HepG2 (cell line): ENCODE data around the gene RANBP2.

ENCODE experiments used
- EP300 ChIP-seq, 3 experiments: sonication (generic) in 1 of 3; formaldehyde crosslinking in 1 of 3; IDR thresholded peaks; 2 replicates each; pipeline versions ENCODE4 v1.5.1 to v1.6.1; 2011 to 2020; ENCODE audit warnings: low read depth in 2 of 3, low read length in 2 of 3, borderline replicate concordance in 1 of 3, improper control_type of control experiment in 1 of 3, mild to moderate bottlenecking in 1 of 3, missing genetic modification reagents in 1 of 3, moderate library complexity in 1 of 3
- ESRRA ChIP-seq: sonication (generic); formaldehyde crosslinking; IDR thresholded peaks from 2 replicates; pipeline ENCODE4 v1.5.1; 2020; ENCODE audit warnings: mild to moderate bottlenecking, low read depth, missing genetic modification reagents
- HNF4G ChIP-seq, 2 experiments: sonication (generic) in 1 of 2; formaldehyde crosslinking in 1 of 2; IDR thresholded peaks; 2 replicates each; pipeline versions ENCODE4 v1.4.0 to v1.6.1; 2011 to 2020; ENCODE audit warnings: borderline replicate concordance in 2 of 2, low read depth in 2 of 2, mild to moderate bottlenecking in 2 of 2, low read length in 1 of 2, missing genetic modification reagents in 1 of 2, moderate library complexity in 1 of 2
- MEF2D ChIP-seq: sonication (generic); formaldehyde crosslinking; IDR thresholded peaks from 2 replicates; pipeline ENCODE4 v1.5.1; 2020; ENCODE audit warnings: mild to moderate bottlenecking, missing genetic modification reagents
- POLR2AphosphoS5 ChIP-seq: IDR thresholded peaks from 2 replicates; pipeline ENCODE4 v1.6.1; 2012; ENCODE audit warnings: low read depth, low read length
- RELA ChIP-seq: sonication (generic); formaldehyde crosslinking; IDR thresholded peaks from 2 replicates; pipeline ENCODE4 v1.4.0; 2020; ENCODE audit warnings: missing genetic modification reagents
- RFX3 ChIP-seq: IDR thresholded peaks from 2 replicates; pipeline ENCODE4 v1.6.1; 2016; ENCODE audit warnings: missing biosample characterization, missing genetic modification reagents
- SP2 ChIP-seq: sonication (generic); formaldehyde crosslinking; IDR thresholded peaks from 2 replicates; pipeline ENCODE4 v1.5.1; 2020; ENCODE audit warnings: mild to moderate bottlenecking, missing genetic modification reagents
- SRSF9 ChIP-seq: fragments of 200-400 bp; formaldehyde crosslinking; IDR thresholded peaks from 2 replicates; pipeline ENCODE4 v1.6.1; 2018; ENCODE audit warnings: borderline replicate concordance, mild to moderate bottlenecking, low read depth, low read length; ENCODE audit not compliant: insufficient read depth, poor library complexity, severe bottlenecking
- YEATS4 ChIP-seq: sonication (generic); formaldehyde crosslinking; IDR thresholded peaks from 2 replicates; pipeline ENCODE4 v1.4.0; 2020; ENCODE audit warnings: missing genetic modification reagents, borderline replicate concordance
- ZNF256 ChIP-seq: sonication (generic); formaldehyde crosslinking; conservative IDR thresholded peaks from 2 replicates; pipeline ENCODE4 v1.4.0; 2020; ENCODE audit warnings: missing genetic modification reagents
- TF ChIP-seq, protein P1 (sequence below): sonication (generic); formaldehyde crosslinking; IDR thresholded peaks from 2 replicates; pipeline ENCODE4 v1.5.0; 2020; ENCODE audit warnings: mild to moderate bottlenecking, missing genetic modification reagents, moderate library complexity
- TF ChIP-seq, protein P2 (sequence below): sonication (generic); formaldehyde crosslinking; IDR thresholded peaks from 2 replicates; pipeline ENCODE4 v1.4.0; 2020; ENCODE audit warnings: mild to moderate bottlenecking, missing genetic modification reagents

DNA sequence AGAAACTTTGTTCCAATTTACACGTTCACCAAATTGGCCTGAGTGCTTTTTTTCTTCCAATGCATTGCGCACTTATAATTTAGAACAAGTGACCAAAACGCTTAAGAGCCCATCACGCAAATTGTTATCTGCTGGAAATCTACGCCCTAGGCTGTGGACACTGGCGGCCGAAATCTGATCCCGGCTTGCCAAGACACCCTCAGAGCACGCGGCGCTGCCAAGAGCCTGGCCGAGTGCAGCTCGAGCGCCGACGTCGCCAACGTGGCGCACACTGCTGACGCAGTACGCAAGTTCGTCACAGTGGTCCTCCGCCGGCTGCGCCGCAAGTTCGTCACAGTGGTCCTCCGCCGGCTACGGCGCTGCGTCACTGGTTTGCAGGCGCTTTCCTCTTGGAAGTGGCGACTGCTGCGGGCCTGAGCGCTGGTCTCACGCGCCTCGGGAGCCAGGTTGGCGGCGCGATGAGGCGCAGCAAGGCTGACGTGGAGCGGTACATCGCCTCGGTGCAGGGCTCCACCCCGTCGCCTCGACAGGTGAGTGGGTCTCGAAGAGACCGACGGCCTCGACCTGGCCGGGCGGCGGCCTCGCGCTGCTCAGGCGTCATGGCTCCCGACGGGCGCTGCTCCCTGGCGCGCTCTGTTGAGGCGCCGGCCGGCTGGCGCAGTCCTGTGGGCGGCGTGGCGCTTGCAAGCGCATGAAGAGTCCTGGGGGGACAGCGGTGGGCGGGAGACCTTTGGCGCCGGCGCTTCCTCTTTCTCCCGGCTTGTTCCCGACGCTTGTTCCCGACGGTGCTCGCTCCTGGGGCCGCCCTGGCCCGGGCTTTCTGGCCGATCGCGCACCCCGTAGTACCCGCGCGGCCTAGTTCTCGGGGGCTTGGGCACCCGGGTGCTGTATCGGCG is at the start of gene RANBP2:
- peak; percentile 96 for TF ChIP-seq RELA (CRISPR knock-in tag)
- peak in 1 of 2 experiments; percentile 42; a peak in 1 of 4 replicates for TF ChIP-seq EP300 (IDR thresholded peaks at IDR 0.05; ENCODE audit: low read depth in 2 of 2, low read length in 2 of 2)
- TF ChIP-seq EP300 (CRISPR knock-in tag; IDR thresholded peaks at IDR 0.05; ENCODE audit: borderline replicate concordance): peak; percentile 66
- TF ChIP-seq HNF4G (IDR thresholded peaks at IDR 0.05; ENCODE audit: borderline replicate concordance, low read depth, low read length): peak; percentile 9; the same call in 1 of the 2 replicates
- TF ChIP-seq HNF4G (CRISPR knock-in tag; IDR thresholded peaks at IDR 0.05; ENCODE audit: borderline replicate concordance, low read depth): no peak; the same call in 1 of the 2 replicates
- TF ChIP-seq, protein P1, sequence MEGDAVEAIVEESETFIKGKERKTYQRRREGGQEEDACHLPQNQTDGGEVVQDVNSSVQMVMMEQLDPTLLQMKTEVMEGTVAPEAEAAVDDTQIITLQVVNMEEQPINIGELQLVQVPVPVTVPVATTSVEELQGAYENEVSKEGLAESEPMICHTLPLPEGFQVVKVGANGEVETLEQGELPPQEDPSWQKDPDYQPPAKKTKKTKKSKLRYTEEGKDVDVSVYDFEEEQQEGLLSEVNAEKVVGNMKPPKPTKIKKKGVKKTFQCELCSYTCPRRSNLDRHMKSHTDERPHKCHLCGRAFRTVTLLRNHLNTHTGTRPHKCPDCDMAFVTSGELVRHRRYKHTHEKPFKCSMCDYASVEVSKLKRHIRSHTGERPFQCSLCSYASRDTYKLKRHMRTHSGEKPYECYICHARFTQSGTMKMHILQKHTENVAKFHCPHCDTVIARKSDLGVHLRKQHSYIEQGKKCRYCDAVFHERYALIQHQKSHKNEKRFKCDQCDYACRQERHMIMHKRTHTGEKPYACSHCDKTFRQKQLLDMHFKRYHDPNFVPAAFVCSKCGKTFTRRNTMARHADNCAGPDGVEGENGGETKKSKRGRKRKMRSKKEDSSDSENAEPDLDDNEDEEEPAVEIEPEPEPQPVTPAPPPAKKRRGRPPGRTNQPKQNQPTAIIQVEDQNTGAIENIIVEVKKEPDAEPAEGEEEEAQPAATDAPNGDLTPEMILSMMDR: peak; percentile 37
- 0 out of 2 replicates have a peak, but pooled peaks have one; percentile 45 for TF ChIP-seq ZNF256
- TF ChIP-seq, protein P2, sequence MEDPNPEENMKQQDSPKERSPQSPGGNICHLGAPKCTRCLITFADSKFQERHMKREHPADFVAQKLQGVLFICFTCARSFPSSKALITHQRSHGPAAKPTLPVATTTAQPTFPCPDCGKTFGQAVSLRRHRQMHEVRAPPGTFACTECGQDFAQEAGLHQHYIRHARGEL (CRISPR knock-in tag): peak; percentile 89; the same call in 1 of the 2 replicates
- peak; percentile 95 for TF ChIP-seq MEF2D (CRISPR knock-in tag)
- no peak for TF ChIP-seq RFX3 (CRISPR knock-in tag)
- TF ChIP-seq YEATS4 (CRISPR knock-in tag): peak; percentile 100
- TF ChIP-seq POLR2AphosphoS5: peak; percentile 98
- peak; percentile 83 for TF ChIP-seq ESRRA (CRISPR knock-in tag)
- TF ChIP-seq SRSF9: no peak
- TF ChIP-seq SP2 (CRISPR knock-in tag): peak; percentile 62
